MM.1S (cell line): ENCODE measurements around the gene BMP7.

Experiments used
- DNase-seq: peaks from one replicate; pipeline ENCODE4 v3.0.0-alpha.2; 2015
- H2AFZ ChIP-seq: fragments of 300-600 bp; sonication (generic); 2 replicates; pipeline ENCODE4 v1.6.0; 2016; ENCODE audit warnings: antibody characterized with exemption, low read length
- H3F3A ChIP-seq: fragments of 300-600 bp; sonication (generic); 2 replicates; pipeline ENCODE4 v1.6.1; 2016; ENCODE audit warnings: mild to moderate bottlenecking, antibody characterized with exemption, low read length, moderate library complexity, mixed read lengths; ENCODE audit not compliant: insufficient read depth
- H3K27ac ChIP-seq: fragments of 300-600 bp; sonication (generic); 2 replicates; pipeline ENCODE4 v1.5.1; 2016; ENCODE audit warnings: mild to moderate bottlenecking, low read length
- H3K27me3 ChIP-seq: fragments of 300-600 bp; sonication (generic); replicated peaks from 2 replicates; pipeline ENCODE4 v1.6.0; 2016; ENCODE audit warnings: low read length; ENCODE audit not compliant: insufficient read depth
- H3K36me3 ChIP-seq: fragments of 300-600 bp; sonication (generic); replicated peaks from 2 replicates; pipeline ENCODE4 v1.6.1; 2016; ENCODE audit warnings: mild to moderate bottlenecking, low read length, mixed read lengths; ENCODE audit not compliant: insufficient read depth
- H3K4me1 ChIP-seq: fragments of 300-600 bp; sonication (generic); 2 replicates; pipeline ENCODE4 v1.6.1; 2016; ENCODE audit warnings: low read length, mixed read lengths
- H3K4me2 ChIP-seq: fragments of 300-600 bp; sonication (generic); 2 replicates; pipeline ENCODE4 v1.6.0; 2016; ENCODE audit warnings: low read depth, low read length
- H3K4me3 ChIP-seq: fragments of 300-600 bp; sonication (generic); 2 replicates; pipeline ENCODE4 v1.5.1; 2016; ENCODE audit warnings: low read length, mixed read lengths
- H3K79me2 ChIP-seq: fragments of 300-600 bp; sonication (generic); 2 replicates; pipeline ENCODE4 v1.6.1; 2016; ENCODE audit warnings: mixed run types, low read length, mixed read lengths
- H3K9ac ChIP-seq: fragments of 300-600 bp; sonication (generic); 2 replicates; pipeline ENCODE4 v1.6.1; 2016; ENCODE audit warnings: low read length, mixed read lengths
- H3K9me2 ChIP-seq: fragments of 300-600 bp; sonication (generic); replicated peaks from 2 replicates; pipeline ENCODE4 v1.6.1; 2016; ENCODE audit warnings: mild to moderate bottlenecking, low read length, mixed read lengths; ENCODE audit not compliant: insufficient read depth
- H3K9me3 ChIP-seq: fragments of 300-600 bp; sonication (generic); replicated peaks from 2 replicates; pipeline ENCODE4 v1.6.1; 2016; ENCODE audit warnings: mild to moderate bottlenecking, low read length, mixed read lengths; ENCODE audit not compliant: insufficient read depth
- H4K20me1 ChIP-seq: fragments of 300-600 bp; sonication (generic); 2 replicates; pipeline ENCODE4 v1.6.1; 2016; ENCODE audit warnings: mild to moderate bottlenecking, low read length, moderate library complexity, mixed read lengths; ENCODE audit not compliant: insufficient read depth
- CTCF ChIP-seq: fragments of 300-600 bp; sonication (generic); IDR thresholded peaks from 2 replicates; pipeline ENCODE4 v1.5.1; 2016; ENCODE audit warnings: antibody characterized with exemption, low read length, mixed read lengths
- EZH2 ChIP-seq: fragments of 300-600 bp; sonication (generic); optimal IDR thresholded peaks from 2 replicates; pipeline ENCODE3; 2017; ENCODE audit warnings: low read depth, mild to moderate bottlenecking, antibody characterized with exemption, low read length, mixed read lengths
- EZH2phosphoT487 ChIP-seq: fragments of 300-600 bp; sonication (generic); IDR thresholded peaks from 2 replicates; pipeline ENCODE4 v1.6.1; 2018; ENCODE audit warnings: antibody characterized with exemption, low read length

BMP7 gene

GRCh38 chr20:57275334-57275733 lies 8.9 kb upstream of the BMP7 start:
- no peak for DNase-seq

GRCh38 chr20:57274846-57275245 lies 8.4 kb upstream of the BMP7 start:
- Histone ChIP-seq H4K20me1 (no peaks in the 10 kb centered on the region), H3K27ac (no peak overlapping the region), H3K9me3 (no peaks in the 10 kb centered on the region), H3K4me3 (no peak overlapping the region), H3F3A (no peaks in the 10 kb centered on the region), H3K36me3 (no peaks in the 10 kb centered on the region), H3K4me2 (no peak overlapping the region), H3K27me3 (peaks cover 11% of the 10 kb centered on the region; the same call in 1 of the 2 replicates), H3K79me2 (no peaks in the 10 kb centered on the region), H3K9ac (no peak overlapping the region), H3K9me2 (no peaks in the 10 kb centered on the region), H2AFZ (no peak overlapping the region), H3K4me1 (no peaks in the 10 kb centered on the region)
- TF ChIP-seq EZH2phosphoT487 = no peak
- no peak for TF ChIP-seq EZH2
- TF ChIP-seq CTCF = no peak
- DNase-seq = no peak

More at GRCh38 chr20:57275334-57275733, 8.9 kb upstream of the BMP7 start:
- H3K79me2 ChIP-seq = no peaks in the 10 kb centered on the region
- H4K20me1 ChIP-seq = no peaks in the 10 kb centered on the region
- H2AFZ ChIP-seq = no peak overlapping the region
- H3K9ac ChIP-seq = no peak overlapping the region
- no peaks in the 10 kb centered on the region for H3K36me3 ChIP-seq
- no peaks in the 10 kb centered on the region for H3F3A ChIP-seq
- H3K27ac ChIP-seq = no peak overlapping the region
- no peak overlapping the region for H3K4me2 ChIP-seq
- TF ChIP-seq EZH2phosphoT487 (no peak), CTCF (no peak), EZH2 (no peak)
- no peaks in the 10 kb centered on the region for H3K9me3 ChIP-seq
- H3K9me2 ChIP-seq = no peaks in the 10 kb centered on the region
- peaks cover 13% of the 10 kb centered on the region; the same call in 1 of the 2 replicates for H3K27me3 ChIP-seq
- no peak overlapping the region for H3K4me3 ChIP-seq
- no peaks in the 10 kb centered on the region for H3K4me1 ChIP-seq

- Histone ChIP-seq H3K9me3 (no peaks in the 10 kb centered on the region), H2AFZ (no peak overlapping the region), H3K9me2 (no peaks in the 10 kb centered on the region), H3K79me2 (no peaks in the 10 kb centered on the region), H4K20me1 (no peaks in the 10 kb centered on the region), H3K27ac (no peak overlapping the region), H3K9ac (no peak overlapping the region), H3K36me3 (no peaks in the 10 kb centered on the region), H3K4me2 (no peak overlapping the region), H3F3A (no peaks in the 10 kb centered on the region), H3K27me3 (peaks cover 11% of the 10 kb centered on the region; the same call in 1 of the 2 replicates), H3K4me3 (no peak overlapping the region), H3K4me1 (no peaks in the 10 kb centered on the region)
- no peak for DNase-seq
- TF ChIP-seq EZH2phosphoT487 (no peak), EZH2 (no peak), CTCF (no peak)
Measured at GRCh38 chr20:57274299-57274698, 7.9 kb upstream of the BMP7 start.
